GM19328 (cell line): ENCODE measurements around the gene KDM3A.

ENCODE experiments used
- ATAC-seq: cut with Tn5 transposase; IDR thresholded peaks from one replicate; pipeline ENCODE4 v1.9.1; 2021; ENCODE audit warnings: mild to moderate bottlenecking, moderate library complexity; ENCODE audit not compliant: unreplicated experiment

Gene KDM3A

GRCh38 chr2:86513948-86514660, 72.9 kb downstream of the KDM3A start:
- ATAC-seq = no peak

GRCh38 chr2:86518481-86518880, 77.3 kb downstream of the KDM3A start:
- ATAC-seq = no peak

- no peak for ATAC-seq
Measured at GRCh38 chr2:86519349-86519748, 78.2 kb downstream of the KDM3A start.

- no peak for ATAC-seq
Measured at GRCh38 chr2:86520153-86520552, 79.0 kb downstream of the KDM3A start.

GRCh38 chr2:86521922-86522321, 80.8 kb downstream of the KDM3A start:
- no peak for ATAC-seq

- no peak for ATAC-seq
Measured at GRCh38 chr2:86522711-86523110, 81.5 kb downstream of the KDM3A start.

- ATAC-seq = no peak
Measured at GRCh38 chr2:86523491-86523890, 82.3 kb downstream of the KDM3A start.

- no peak for ATAC-seq
Measured at GRCh38 chr2:86525421-86526340, 84.5 kb downstream of the KDM3A start.

- ATAC-seq = no peak
Measured at GRCh38 chr2:86533589-86533988, 92.4 kb downstream of the KDM3A start.

- ATAC-seq = no peak
Measured at GRCh38 chr2:86541334-86541733, 100.2 kb downstream of the KDM3A start.
